Measurements from ENCODE around the gene INSC. TPM values are rescaled to one million over a fixed set of nuclear protein-coding genes. Genes with fewer than 3 reads are reported as not detected.

INSC gene
- total and polyA plus RNA-seq, 9 of the 15 experiments (the other 6 are each of a cell fraction or from before 2014, with no cell fraction given) = not detected

GRCh38 chr11:15104166-15104565, 10.6 kb upstream of the INSC start (continued):
- TF ChIP-seq ZNF407 (IDR thresholded peaks at IDR 0.05; ENCODE audit: low read depth) = no peak
